ENCODE results near the gene CRYGC.

Gene CRYGC

GRCh38 chr2:208086029-208086428, 43.6 kb downstream of the CRYGC start:
- Mint-ChIP-seq H3K27me3 (peaks cover 2% of the 10 kb centered on the region), H3K27ac (no peak overlapping the region), H3K9me3 (no peaks in the 10 kb centered on the region), H3K4me3 (no peak overlapping the region), H3K4me1 (no peaks in the 10 kb centered on the region), H3K36me3 (no peaks in the 10 kb centered on the region)

- Mint-ChIP-seq H3K36me3 (no peaks in the 10 kb centered on the region), H3K9me3 (no peaks in the 10 kb centered on the region), H3K27me3 (peaks cover 6% of the 10 kb centered on the region), H3K4me1 (no peaks in the 10 kb centered on the region), H3K27ac (no peak overlapping the region), H3K4me3 (no peak overlapping the region)
Measured at GRCh38 chr2:208083807-208084206, 45.8 kb downstream of the CRYGC start.
